GM21381 (cell line): Measurements from ENCODE around the gene ABHD14A.
"Not testable (repeated sequence)": the region's sequence is repeated elsewhere in the genome, so short reads cannot be mapped to it uniquely, and the experiment has no call there.

Source experiments
- ATAC-seq: cut with Tn5 transposase; IDR thresholded peaks from one replicate; pipeline ENCODE4 v1.9.1; 2021; ENCODE audit warnings: mild to moderate bottlenecking, moderate library complexity; ENCODE audit not compliant: unreplicated experiment

ABHD14A gene

GRCh38 chr3:51993657-51994056 is 18.8 kb downstream of the ABHD14A start:
- not testable (repeated sequence) for ATAC-seq

GRCh38 chr3:51994530-51994929 is 19.7 kb downstream of the ABHD14A start:
- no peak for ATAC-seq

GRCh38 chr3:51995346-51996163 is 20.7 kb downstream of the ABHD14A start, which contains the start of gene RPL29:
TSS of gene RPL29 (minus strand) at chr3:51995895. CDS start at chr3:51995461, 434 bp downstream.
- peak; percentile 90 for ATAC-seq

- no peak for ATAC-seq
These were observed 22.3 kb downstream of the ABHD14A start for GRCh38 chr3:51997172-51997571.

GRCh38 chr3:51997935-51998596 is 23.2 kb downstream of the ABHD14A start:
- no peak for ATAC-seq

GRCh38 chr3:51998774-51999173 is 23.9 kb downstream of the ABHD14A start:
- ATAC-seq, result no peak

- no peak for ATAC-seq
These were observed 25.0 kb downstream of the ABHD14A start for GRCh38 chr3:51999846-52000245.

- ATAC-seq, result peak; percentile 83
These were observed 26.6 kb downstream of the ABHD14A start for GRCh38 chr3:52001443-52001974.

GRCh38 chr3:52002748-52003147 is 27.9 kb downstream of the ABHD14A start:
- no peak for ATAC-seq

GRCh38 chr3:52004163-52004787 is 29.4 kb downstream of the ABHD14A start:
- no peak for ATAC-seq

GRCh38 chr3:52004906-52005395 is 30.1 kb downstream of the ABHD14A start:
- no peak for ATAC-seq

- no peak for ATAC-seq
These were observed 30.7 kb downstream of the ABHD14A start for GRCh38 chr3:52005571-52005986.

GRCh38 chr3:52006017-52006819 is 31.4 kb downstream of the ABHD14A start:
- no peak for ATAC-seq

- ATAC-seq, result no peak
These were observed 31.9 kb downstream of the ABHD14A start for GRCh38 chr3:52006820-52007133.

GRCh38 chr3:52007291-52007690 is 32.4 kb downstream of the ABHD14A start:
- no peak for ATAC-seq

- no peak for ATAC-seq
These were observed 35.6 kb downstream of the ABHD14A start for GRCh38 chr3:52010431-52010830.

- no peak for ATAC-seq
These were observed 37.8 kb downstream of the ABHD14A start for GRCh38 chr3:52012699-52013098.

- no peak for ATAC-seq
These were observed 39.1 kb downstream of the ABHD14A start for GRCh38 chr3:52013802-52014598.

- no peak for ATAC-seq
These were observed 39.7 kb downstream of the ABHD14A start for GRCh38 chr3:52014613-52015012.
